H1 (cell line): ENCODE results near the gene GADD45A. TPM values are rescaled to one million over a fixed set of nuclear protein-coding genes. Genes with fewer than 3 reads are reported as not detected.

ENCODE experiments used
- CTCF ChIA-PET: fragments of 300-600 bp; sonication (Branson Sonifier 250); formaldehyde crosslinking; loops from one replicate; lab custom pipeline; 2021; ENCODE audit not compliant: partially characterized antibody; lab: Charles Lee
- POLR2A ChIA-PET: fragments of 300-600 bp; sonication (Branson Sonifier 250); formaldehyde crosslinking; loops from one replicate; lab custom pipeline; 2021; ENCODE audit warnings: inconsistent platforms; ENCODE audit not compliant: partially characterized antibody; lab: Charles Lee
- DNase-seq, 2 experiments: peaks; one replicate each; pipeline versions ENCODE4 v3.0.0 to v3.0.0-alpha.2; 2010 to 2022; ENCODE audit warnings: low spot score in 2 of 2, low read depth in 1 of 2, mixed read lengths in 1 of 2
- FAIRE-seq: peaks from 2 replicates; lab custom pipeline; 2011; peaks lifted over from hg19 to GRCh38; lab: Jason Lieb, UNC
- H2AFZ ChIP-seq: 2 replicates; pipeline ENCODE4 v1.8.1; 2012; ENCODE audit warnings: low read length, inconsistent platforms
- H2AK5ac ChIP-seq: 2 replicates; pipeline ENCODE4 v1.6.1; 2013; ENCODE audit warnings: low read depth, low read length
- H2BK120ac ChIP-seq: replicated peaks from 2 replicates; pipeline ENCODE3; 2013; ENCODE audit warnings: low read depth, low read length, inconsistent platforms
- H2BK12ac ChIP-seq: 2 replicates; pipeline ENCODE4 v1.6.1; 2013; ENCODE audit warnings: low read depth, low read length
- H2BK15ac ChIP-seq: 2 replicates; pipeline ENCODE4 v1.6.1; 2013; ENCODE audit warnings: low read length
- H2BK20ac ChIP-seq: 2 replicates; pipeline ENCODE4 v1.6.1; 2013; ENCODE audit warnings: low read length
- H2BK5ac ChIP-seq: 2 replicates; pipeline ENCODE4 v1.6.1; 2013; ENCODE audit warnings: low read depth, low read length
- H3K14ac ChIP-seq: 2 replicates; pipeline ENCODE4 v1.6.1; 2013; ENCODE audit warnings: inconsistent platforms; ENCODE audit not compliant: insufficient read length
- H3K18ac ChIP-seq: 2 replicates; pipeline ENCODE4 v1.6.1; 2013; ENCODE audit warnings: low read length; ENCODE audit errors: extremely low read depth
- H3K23ac ChIP-seq: 2 replicates; pipeline ENCODE4 v1.6.1; 2013; ENCODE audit warnings: inconsistent platforms; ENCODE audit not compliant: insufficient read length
- H3K23me2 ChIP-seq: 2 replicates; pipeline ENCODE4 v1.6.1; 2013; ENCODE audit warnings: low read depth, low read length
- H3K27ac ChIP-seq: 2 replicates; pipeline ENCODE4 v1.6.1; 2011; ENCODE audit warnings: low read depth, low read length, inconsistent platforms
- H3K27me3 ChIP-seq, 4 experiments: replicated peaks in 1 of 4; 1 replicate in 1 of 4; 2 replicates in 3 of 4; pipeline versions ENCODE4 v1.6.1 to v1.8.1; 2011 to 2013; ENCODE audit warnings: low read length in 3 of 4, mild to moderate bottlenecking in 3 of 4, inconsistent platforms in 2 of 4, mixed read lengths in 2 of 4, moderate library complexity in 1 of 4; ENCODE audit not compliant: control insufficient read depth in 3 of 4, insufficient read depth in 3 of 4; ENCODE audit errors: extremely low read depth in 1 of 4
- H3K36me3 ChIP-seq, 4 experiments: 2 replicates each; pipeline versions ENCODE4 v1.6.1 to v1.8.1; 2011 to 2013; ENCODE audit warnings: mild to moderate bottlenecking in 4 of 4, low read length in 3 of 4, moderate library complexity in 2 of 4, control low read depth in 1 of 4, inconsistent platforms in 1 of 4; ENCODE audit not compliant: insufficient read depth in 4 of 4, control insufficient read depth in 2 of 4
- H3K4ac ChIP-seq: replicated peaks from 2 replicates; pipeline ENCODE3; 2013; ENCODE audit warnings: low read length, low read depth, mixed read lengths, inconsistent platforms; ENCODE audit not compliant: insufficient read length
- H3K4me1 ChIP-seq, 4 experiments: replicated peaks in 1 of 4; 1 replicate in 1 of 4; 2 replicates in 3 of 4; pipeline versions ENCODE4 v1.6.1 to v1.8.1; 2011 to 2013; ENCODE audit warnings: low read length in 3 of 4, inconsistent platforms in 2 of 4, mixed read lengths in 1 of 4; ENCODE audit not compliant: insufficient read depth in 4 of 4, control insufficient read depth in 3 of 4
- H3K4me2 ChIP-seq, 2 experiments: 2 replicates each; pipeline versions ENCODE4 v1.6.1 to v1.8.1; 2011 to 2013; ENCODE audit warnings: low read depth in 2 of 2, low read length in 2 of 2, control low read depth in 1 of 2, inconsistent platforms in 1 of 2, mild to moderate bottlenecking in 1 of 2; ENCODE audit not compliant: insufficient read depth in 1 of 2
- H3K4me3 ChIP-seq, 4 experiments: fragments of 200-600, 300-600 bp in 1 of 4; sonication (generic), shearing (Covaris generic), sonication (Bioruptor Twin) in 1 of 4; 2 replicates each; pipeline versions ENCODE4 v1.5.1 to v1.8.1; 2011 to 2016; ENCODE audit warnings: low read length in 4 of 4, low read depth in 3 of 4, control low read depth in 2 of 4, inconsistent platforms in 2 of 4, mild to moderate bottlenecking in 2 of 4, mixed read lengths in 1 of 4, moderate library complexity in 1 of 4; ENCODE audit not compliant: insufficient read depth in 2 of 4; ENCODE audit errors: extremely low read depth in 1 of 4
- H3K56ac ChIP-seq: replicated peaks from 2 replicates; pipeline ENCODE3; 2013; ENCODE audit warnings: low read depth, mild to moderate bottlenecking, mixed read lengths, low read length, inconsistent platforms; ENCODE audit not compliant: insufficient read length
- H3K79me1 ChIP-seq: 2 replicates; pipeline ENCODE4 v1.6.1; 2013; ENCODE audit warnings: low read depth, low read length, control low read depth
- H3K79me2 ChIP-seq, 2 experiments: 2 replicates each; pipeline versions ENCODE4 v1.6.1 to v1.8.1; 2012 to 2013; ENCODE audit warnings: low read length in 2 of 2, mild to moderate bottlenecking in 2 of 2, inconsistent platforms in 1 of 2; ENCODE audit not compliant: insufficient read depth in 2 of 2, control insufficient read depth in 1 of 2
- H3K9ac ChIP-seq, 4 experiments: replicated peaks in 1 of 4; 1 replicate in 1 of 4; 2 replicates in 3 of 4; pipeline versions ENCODE4 v1.6.1 to v1.8.1; 2011 to 2013; ENCODE audit warnings: low read depth in 3 of 4, low read length in 3 of 4, control low read depth in 2 of 4, mild to moderate bottlenecking in 2 of 4, moderate library complexity in 2 of 4, inconsistent platforms in 1 of 4; ENCODE audit errors: extremely low read depth in 1 of 4
- H3K9me3 ChIP-seq, 2 experiments: 2 replicates each; pipeline versions ENCODE4 v1.6.1 to v1.8.1; 2012 to 2013; ENCODE audit warnings: mild to moderate bottlenecking in 2 of 2, moderate library complexity in 2 of 2, control low read depth in 1 of 2, inconsistent platforms in 1 of 2, low read depth in 1 of 2, low read length in 1 of 2, mixed read lengths in 1 of 2; ENCODE audit not compliant: insufficient read depth in 2 of 2
- H4K20me1 ChIP-seq, 2 experiments: replicated peaks in 1 of 2; 2 replicates each; pipeline versions ENCODE3 to v1.8.1; 2011 to 2013; ENCODE audit warnings: inconsistent platforms in 2 of 2, low read length in 2 of 2, mild to moderate bottlenecking in 1 of 2; ENCODE audit not compliant: insufficient read depth in 2 of 2, control insufficient read depth in 1 of 2
- H4K5ac ChIP-seq: 2 replicates; pipeline ENCODE4 v1.6.1; 2013; ENCODE audit warnings: low read length, low read depth, mixed read lengths, inconsistent platforms; ENCODE audit not compliant: insufficient read length
- H4K8ac ChIP-seq: 2 replicates; pipeline ENCODE4 v1.8.0; 2013; ENCODE audit warnings: mild to moderate bottlenecking, moderate library complexity, low read length, inconsistent platforms; ENCODE audit not compliant: insufficient read depth; ENCODE audit errors: extremely low read depth
- H4K91ac ChIP-seq: replicated peaks from 2 replicates; pipeline ENCODE3; 2013; ENCODE audit warnings: low read length, mixed read lengths, inconsistent platforms; ENCODE audit not compliant: insufficient read length
- ASH2L ChIP-seq: fragments of 200-600, 300-600 bp; sonication (generic); IDR thresholded peaks from one replicate; pipeline ENCODE4 v1.7.1; 2017; ENCODE audit warnings: low read length
- CHD2 ChIP-seq: IDR thresholded peaks from 2 replicates; pipeline ENCODE4 v1.6.1; 2012; ENCODE audit warnings: low read length, improper control_type of control experiment
- EGR1 ChIP-seq: IDR thresholded peaks from 2 replicates; pipeline ENCODE4 v1.6.1; 2011; ENCODE audit warnings: low read depth, low read length, borderline replicate concordance
- EZH2 ChIP-seq: fragments of 200-600 bp; sonication (generic); IDR thresholded peaks from 2 replicates; pipeline ENCODE4 v1.7.1; 2012; ENCODE audit warnings: low read depth, mild to moderate bottlenecking, moderate library complexity, low read length, inconsistent platforms; ENCODE audit not compliant: severe bottlenecking
- KDM1A ChIP-seq: fragments of 200-600, 300-600 bp; sonication (generic); IDR thresholded peaks from 2 replicates; pipeline ENCODE4 v1.7.1; 2016; ENCODE audit warnings: mild to moderate bottlenecking, low read length, borderline replicate concordance
- TAF7 ChIP-seq: optimal IDR thresholded peaks from 2 replicates; pipeline ENCODE3; 2011; ENCODE audit warnings: low read depth, mild to moderate bottlenecking, inconsistent platforms, low read length, moderate library complexity, borderline replicate concordance
- WGBS, 2 experiments: shearing (Covaris generic) in 1 of 2; methylation state at CpG; one replicate each; pipeline versions ENCODE4 v1.1.6 to v1.1.7; 2013 to 2015; ENCODE audit warnings: low lambda C conversion rate in 2 of 2, mixed read lengths in 2 of 2, inconsistent platforms in 1 of 2, low coverage in 1 of 2, missing lambda C conversion rate in 1 of 2; ENCODE audit not compliant: insufficient replicate concordance in 2 of 2, insufficient coverage in 1 of 2, insufficient read length in 1 of 2; ENCODE audit errors: extremely low coverage in 1 of 2, missing lambda C conversion rate in 1 of 2; 5-methylcytosine and 5-hydroxymethylcytosine counted together
- polyA plus RNA-seq, 7 experiments: library from polyadenylated mRNA; depleted of rRNA in 3 of 7; stranded (reverse) in 5 of 7; unstranded in 2 of 7; fragments of >200 nt in 5 of 7; fragments of 200-250 nt in 2 of 7; gene quantifications; 1 replicate in 5 of 7; 2 replicates in 1 of 7; 4 replicates in 1 of 7; pipeline versions ENCODE4 v1.2.1 to v1.2.3, GENCODE V29; 2011 to 2013; ENCODE audit warnings: missing spikeins in 2 of 7, mixed read lengths in 2 of 7
- total RNA-seq: library from RNA; stranded (reverse); fragmentation: NEBNext Ultra II Directional; extraction: Animal tissue kit (Norgen Biotek cat#: 25700); gene quantifications from 2 replicates; pipeline ENCODE4 v1.2.1, GENCODE V29; 2021
- TF ChIP-seq, protein P1 (sequence below), 3 experiments: IDR thresholded peaks; 1 replicate in 2 of 3; 2 replicates in 1 of 3; pipeline versions ENCODE4 v1.5.1 to v1.6.1; 2011; ENCODE audit warnings: low read length in 3 of 3, mild to moderate bottlenecking in 3 of 3, inconsistent platforms in 2 of 3, low read depth in 1 of 3, moderate library complexity in 1 of 3; ENCODE audit not compliant: insufficient read depth in 1 of 3; ENCODE audit errors: control extremely low read depth in 1 of 3

GADD45A gene
- total and polyA plus RNA-seq, 2 of the 8 experiments (the other 6 are each of a cell fraction or from before 2014, with no cell fraction given) = 7.6 to 15.6 TPM

DNA sequence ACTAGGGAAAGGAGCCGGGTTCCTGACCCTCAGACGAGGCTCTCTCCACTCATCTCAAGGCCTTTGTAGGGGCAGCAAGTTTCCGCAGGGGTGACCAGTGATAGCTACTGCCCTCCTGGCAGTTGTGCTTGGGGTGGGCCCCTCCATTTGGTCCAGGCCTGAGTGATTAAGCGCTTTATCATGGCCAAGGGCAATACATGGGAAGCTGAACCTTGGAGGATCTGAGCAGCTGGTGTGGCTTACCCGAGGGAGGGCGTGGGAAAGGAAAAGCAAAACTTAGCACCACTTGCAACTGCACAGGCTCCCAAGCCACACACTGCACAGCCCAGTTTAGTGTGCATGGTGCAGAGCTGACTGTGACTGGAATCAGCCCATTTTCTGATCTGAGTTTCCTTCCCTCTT, 47.8 kb downstream of the GADD45A start:
- Histone ChIP-seq H4K20me1 (no peaks in the 10 kb centered on the region), H3K4ac (no peak overlapping the region), H2BK120ac (no peak overlapping the region), H3K79me1 (no peaks in the 10 kb centered on the region; the same call in 1 of the 2 replicates), H2BK20ac (no peak overlapping the region), H3K23ac (no peak overlapping the region), H4K5ac (no peak overlapping the region), H3K14ac (no peak overlapping the region), H2AFZ (no peak overlapping the region), H2BK15ac (no peak overlapping the region), H4K8ac (no peak overlapping the region), H3K79me2 (no peaks in the 10 kb centered on the region), H4K91ac (no peak overlapping the region), H3K27me3 (no peaks in the 10 kb centered on the region), H3K4me3 (no peak overlapping the region), H3K56ac (no peak overlapping the region), H3K27ac (no peak overlapping the region), H3K23me2 (no peaks in the 10 kb centered on the region), H3K18ac (no peak overlapping the region), H3K36me3 (no peaks in the 10 kb centered on the region), H3K4me1 (peaks cover 0 to 13% (median 6%) of the 10 kb centered on the region in 4 experiments; a peak in 6 of 7 replicates), H3K4me2 (no peak overlapping the region), H3K9ac (no peak overlapping the region), H2BK5ac (no peak overlapping the region), H2AK5ac (no peak overlapping the region), H2BK12ac (no peak overlapping the region), H3K9me3 (no peaks in the 10 kb centered on the region)
- CTCF ChIA-PET = interaction anchor here (0.7 to 2.4 kb wide), 8 partner anchors 11 to 209 kb away, joined by 3 to 7 read pairs (median 3); no protein-coding TSS in a partner anchor
- POLR2A ChIA-PET = interaction anchor here (1.0 kb wide), 1 partner anchor 12 kb away, joined by 3 read pairs; no protein-coding TSS in a partner anchor
- WGBS, 2 experiments = 93% methylated on average over 6 of the region's 6 CpGs; no CpG with 5 or more reads in 1 of the 2 experiments
- FAIRE-seq (no peak), DNase-seq (peak in 1 of 2 experiments; percentile 35)
- TF ChIP-seq CHD2 (no peak), ASH2L (no peak), EGR1 (no peak), KDM1A (no peak), EZH2 (no peak), TAF7 (no peak)
- TF ChIP-seq, protein P1, sequence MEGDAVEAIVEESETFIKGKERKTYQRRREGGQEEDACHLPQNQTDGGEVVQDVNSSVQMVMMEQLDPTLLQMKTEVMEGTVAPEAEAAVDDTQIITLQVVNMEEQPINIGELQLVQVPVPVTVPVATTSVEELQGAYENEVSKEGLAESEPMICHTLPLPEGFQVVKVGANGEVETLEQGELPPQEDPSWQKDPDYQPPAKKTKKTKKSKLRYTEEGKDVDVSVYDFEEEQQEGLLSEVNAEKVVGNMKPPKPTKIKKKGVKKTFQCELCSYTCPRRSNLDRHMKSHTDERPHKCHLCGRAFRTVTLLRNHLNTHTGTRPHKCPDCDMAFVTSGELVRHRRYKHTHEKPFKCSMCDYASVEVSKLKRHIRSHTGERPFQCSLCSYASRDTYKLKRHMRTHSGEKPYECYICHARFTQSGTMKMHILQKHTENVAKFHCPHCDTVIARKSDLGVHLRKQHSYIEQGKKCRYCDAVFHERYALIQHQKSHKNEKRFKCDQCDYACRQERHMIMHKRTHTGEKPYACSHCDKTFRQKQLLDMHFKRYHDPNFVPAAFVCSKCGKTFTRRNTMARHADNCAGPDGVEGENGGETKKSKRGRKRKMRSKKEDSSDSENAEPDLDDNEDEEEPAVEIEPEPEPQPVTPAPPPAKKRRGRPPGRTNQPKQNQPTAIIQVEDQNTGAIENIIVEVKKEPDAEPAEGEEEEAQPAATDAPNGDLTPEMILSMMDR (IDR thresholded peaks at IDR 0.05; ENCODE audit: control extremely low read depth in 1 of 3, insufficient read depth in 1 of 3, low read depth in 1 of 3, low read length in 3 of 3) = no peak
